ENCODE measurements around the gene PLIN3. TPM values are rescaled to one million over a fixed set of nuclear protein-coding genes. Genes with fewer than 3 reads are reported as not detected.

PLIN3 gene
- total and polyA plus RNA-seq, 2 of the 4 experiments (the other 2 are of a cell fraction), result 147 to 246 TPM

GRCh38 chr19:4897146-4897545, 29.7 kb upstream of the PLIN3 start:
- no peak overlapping the region for H4K5ac ChIP-seq (ENCODE audit: low read depth, low read length)
- no peak overlapping the region for H3K9ac ChIP-seq (ENCODE audit: low read depth, low read length)
- dilution Hi-C loops (cut with HindIII; ENCODE audit: low sequenced_read_pairs, unreplicated experiment) (no loop called here), intact Hi-C loops (cut with micrococcal nuclease) (no loop called here), in situ Hi-C loops (cut with MboI; ENCODE audit: low sequenced_read_pairs) (no loop called here)
- DNase-seq (no peak), ATAC-seq (ENCODE audit: low read depth) (no peak)
- no peak overlapping the region for H3K4me2 ChIP-seq (ENCODE audit: low read depth, low read length)
- no peaks in the 10 kb centered on the region for H3K79me1 ChIP-seq (ENCODE audit: low read depth in 1 of 2, low read length in 2 of 2)
- H3K56ac ChIP-seq (ENCODE audit: extremely low read depth, insufficient read depth, low read length), result 0 out of 2 replicates have a peak overlapping the region, but pooled peaks have one; percentile 13
- TF ChIP-seq FOS (IDR thresholded peaks at IDR 0.05; ENCODE audit: low read depth, low read length), result no peak
- TF ChIP-seq ELK1 (IDR thresholded peaks at IDR 0.05; ENCODE audit: borderline replicate concordance, low read depth, low read length), result no peak
- TF ChIP-seq RFX5 (IDR thresholded peaks at IDR 0.05; ENCODE audit: low read depth, low read length), result no peak
- TF ChIP-seq SMC3 (IDR thresholded peaks at IDR 0.05; ENCODE audit: low read depth, low read length), result no peak
- no peak for TF ChIP-seq MAFK (IDR thresholded peaks at IDR 0.05; ENCODE audit: low read depth, low read length)
- no peak for TF ChIP-seq CTCF (conservative IDR thresholded peaks at IDR 0.05; ENCODE audit: low read depth, low read length)
- TF ChIP-seq BHLHE40 (IDR thresholded peaks at IDR 0.05; ENCODE audit: low read depth, low read length), result no peak
- TF ChIP-seq MAZ (IDR thresholded peaks at IDR 0.05; ENCODE audit: borderline replicate concordance, low read depth, low read length), result no peak
- TF ChIP-seq RCOR1 (IDR thresholded peaks at IDR 0.05; ENCODE audit: insufficient replicate concordance, low read length), result no peak
- TF ChIP-seq MXI1 (IDR thresholded peaks at IDR 0.05; ENCODE audit: borderline replicate concordance, low read depth, low read length), result no peak
- TF ChIP-seq RAD21 (IDR thresholded peaks at IDR 0.05; ENCODE audit: low read length), result no peak
- no peak for TF ChIP-seq NFE2L2 (IDR thresholded peaks at IDR 0.05; ENCODE audit: low read depth, low read length)
- TF ChIP-seq POLR2A (IDR thresholded peaks at IDR 0.05; ENCODE audit: low read depth, low read length), result no peak
- TF ChIP-seq CEBPB (IDR thresholded peaks at IDR 0.05; ENCODE audit: low read depth, low read length), result no peak
- H3K14ac ChIP-seq (replicated peaks; ENCODE audit: low read depth, low read length), result no peak overlapping the region
- POLR2A ChIA-PET (ENCODE audit: unreplicated experiment), result no interaction called here
- H3K36me3 ChIP-seq (ENCODE audit: control insufficient read depth, insufficient read depth, low read length), result no peaks in the 10 kb centered on the region
- no peak overlapping the region for H4K8ac ChIP-seq (ENCODE audit: low read depth in 2 of 2, low read length in 2 of 2)
- H3K27ac ChIP-seq (ENCODE audit: insufficient read depth, low read length), result no peak overlapping the region
- H3K23ac ChIP-seq (ENCODE audit: low read depth, low read length), result no peak overlapping the region
- no peak overlapping the region for H2BK120ac ChIP-seq (ENCODE audit: low read depth, low read length)
- H2BK15ac ChIP-seq (ENCODE audit: low read depth, low read length), result no peak overlapping the region
- no peaks in the 10 kb centered on the region for H4K20me1 ChIP-seq (ENCODE audit: insufficient read depth, low read length)
- H3K4me3 ChIP-seq (ENCODE audit: insufficient read depth, low read depth, low read length), result no peak overlapping the region
- no peak overlapping the region for H2AFZ ChIP-seq (replicated peaks; ENCODE audit: low read length, poor library complexity)
- H3K18ac ChIP-seq (ENCODE audit: low read depth, low read length), result no peak overlapping the region
- H2BK5ac ChIP-seq (ENCODE audit: low read depth, low read length, poor library complexity, severe bottlenecking), result no peak overlapping the region
- CTCF ChIA-PET, result no interaction called here
- no peaks in the 10 kb centered on the region for H3K9me3 ChIP-seq (ENCODE audit: control insufficient read depth, insufficient read depth, low read length)
- 0 out of 2 replicates have a peak, but pooled peaks cover 2% of the 10 kb centered on the region for H3K9me1 ChIP-seq (ENCODE audit: insufficient read depth, low read length)
- no peaks in the 10 kb centered on the region for H3K27me3 ChIP-seq (ENCODE audit: control insufficient read depth, insufficient read depth, low read length)
- no peak overlapping the region for H2BK20ac ChIP-seq (ENCODE audit: low read depth, low read length)
- no peak overlapping the region for H4K91ac ChIP-seq (ENCODE audit: insufficient read depth, low read depth, low read length)
- H2AK9ac ChIP-seq (replicated peaks; ENCODE audit: low read depth, low read length, poor library complexity), result no peak overlapping the region
- no peak overlapping the region for H2AK5ac ChIP-seq (ENCODE audit: low read depth, low read length)
- WGBS, 2 experiments (ENCODE audit: extremely low coverage in 2 of 2, insufficient read length in 1 of 2), result 100% methylated on average over 4 of the region's 7 CpGs; no CpG with 5 or more reads in 1 of the 2 experiments
- H3K4me1 ChIP-seq (ENCODE audit: control insufficient read depth, insufficient read depth, low read length), result peaks cover 3% of the 10 kb centered on the region; the same call in 1 of the 2 replicates
- H3K4ac ChIP-seq (ENCODE audit: low read depth, low read length), result no peak overlapping the region
- no TSS peak for BruUV-seq (replicated peaks)

Data from IMR-90 (cell line).